Neuronal stem cell (in vitro differentiated cells): ENCODE data around the gene PSMB7.

Experiments
- DNase-seq: peaks from one replicate; pipeline ENCODE4 v3.0.0-alpha.2; 2013; ENCODE audit warnings: low spot score
- H2AFZ ChIP-seq: one replicate; pipeline ENCODE4 v1.6.1; 2013; ENCODE audit warnings: mild to moderate bottlenecking, low read length, inconsistent platforms
- H2AK5ac ChIP-seq: 2 replicates; pipeline ENCODE4 v1.6.1; 2013; ENCODE audit warnings: low read depth, mild to moderate bottlenecking, inconsistent platforms, low read length, moderate library complexity, mixed read lengths
- H2BK120ac ChIP-seq: 2 replicates; pipeline ENCODE4 v1.6.1; 2013; ENCODE audit warnings: low read depth, mild to moderate bottlenecking, inconsistent platforms, low read length, moderate library complexity, mixed read lengths
- H2BK12ac ChIP-seq: one replicate; pipeline ENCODE4 v1.6.1; 2013; ENCODE audit warnings: low read length, inconsistent platforms
- H2BK15ac ChIP-seq: 2 replicates; pipeline ENCODE4 v1.6.1; 2013; ENCODE audit warnings: mild to moderate bottlenecking, low read length, inconsistent platforms, mixed read lengths
- H2BK5ac ChIP-seq: one replicate; pipeline ENCODE4 v1.6.1; 2013; ENCODE audit warnings: inconsistent platforms, mild to moderate bottlenecking, low read length, moderate library complexity
- H3K14ac ChIP-seq: one replicate; pipeline ENCODE4 v1.6.1; 2013; ENCODE audit warnings: low read length, inconsistent platforms
- H3K18ac ChIP-seq: 2 replicates; pipeline ENCODE4 v1.6.1; 2013; ENCODE audit warnings: low read length, inconsistent platforms
- H3K23ac ChIP-seq: 2 replicates; pipeline ENCODE4 v1.6.1; 2013; ENCODE audit warnings: low read depth, mild to moderate bottlenecking, mixed read lengths, low read length, inconsistent platforms; ENCODE audit not compliant: poor library complexity
- H3K27ac ChIP-seq: replicated peaks from 3 replicates; pipeline ENCODE4 v1.5.1; 2013; ENCODE audit warnings: low read length, inconsistent platforms
- H3K27me3 ChIP-seq, 3 experiments: 2 replicates each; pipeline ENCODE4 v1.6.1; 2013; ENCODE audit warnings: low read length in 3 of 3, mild to moderate bottlenecking in 2 of 3, inconsistent platforms in 1 of 3, low read depth in 1 of 3, mixed read lengths in 1 of 3, moderate library complexity in 1 of 3; ENCODE audit not compliant: control insufficient read depth in 3 of 3, insufficient read depth in 3 of 3
- H3K36me3 ChIP-seq, 2 donors: replicated peaks in 1 of 2; 2 replicates each; pipeline ENCODE4 v1.6.1; 2013; ENCODE audit warnings: low read length in 2 of 2; ENCODE audit not compliant: control insufficient read depth in 2 of 2, insufficient read depth in 2 of 2
- H3K4ac ChIP-seq: 2 replicates; pipeline ENCODE4 v1.6.1; 2013; ENCODE audit warnings: inconsistent platforms, mild to moderate bottlenecking, low read length, moderate library complexity
- H3K4me1 ChIP-seq, 2 donors: 1 replicate in 1 of 2; 2 replicates in 1 of 2; pipeline ENCODE4 v1.6.1; 2013; ENCODE audit warnings: low read length in 2 of 2, low read depth in 1 of 2; ENCODE audit not compliant: control insufficient read depth in 2 of 2, insufficient read depth in 1 of 2
- H3K4me2 ChIP-seq: one replicate; pipeline ENCODE4 v1.6.1; 2013; ENCODE audit warnings: mild to moderate bottlenecking, low read length, inconsistent platforms; ENCODE audit not compliant: insufficient read depth, poor library complexity, severe bottlenecking
- H3K4me3 ChIP-seq, 2 donors: 2 replicates each; pipeline ENCODE4 v1.5.1; 2013; ENCODE audit warnings: low read length in 2 of 2, mild to moderate bottlenecking in 2 of 2, inconsistent platforms in 1 of 2, moderate library complexity in 1 of 2
- H3K79me1 ChIP-seq: one replicate; pipeline ENCODE4 v1.6.1; 2013; ENCODE audit warnings: low read depth, mild to moderate bottlenecking, inconsistent platforms, low read length, moderate library complexity
- H3K9ac ChIP-seq: one replicate; pipeline ENCODE4 v1.6.1; 2013; ENCODE audit warnings: mild to moderate bottlenecking, low read depth, low read length, inconsistent platforms; ENCODE audit not compliant: poor library complexity
- H3K9me3 ChIP-seq, 2 donors: replicated peaks in 1 of 2; 2 replicates each; pipeline versions ENCODE3 to v1.6.1; 2013; ENCODE audit warnings: low read length in 2 of 2, mild to moderate bottlenecking in 2 of 2, inconsistent platforms in 1 of 2, low read depth in 1 of 2, mixed read lengths in 1 of 2, moderate library complexity in 1 of 2; ENCODE audit not compliant: control insufficient read depth in 2 of 2, insufficient read depth in 1 of 2
- H4K8ac ChIP-seq: one replicate; pipeline ENCODE4 v1.6.1; 2013; ENCODE audit warnings: low read depth, mild to moderate bottlenecking, inconsistent platforms, low read length, moderate library complexity
- H4K91ac ChIP-seq: one replicate; pipeline ENCODE4 v1.6.1; 2013; ENCODE audit warnings: low read length, low read depth, mild to moderate bottlenecking, inconsistent platforms; ENCODE audit not compliant: poor library complexity
- WGBS, 2 donors: extraction: QIAGEN DNeasy Blood & Tissue Kit; methylation state at CpG; one replicate each; pipeline ENCODE4 v1.1.7; 2013; ENCODE audit warnings: missing lambda C conversion rate in 2 of 2, mixed read lengths in 1 of 2; ENCODE audit not compliant: insufficient read length in 2 of 2, insufficient replicate concordance in 1 of 2; ENCODE audit errors: extremely low coverage in 2 of 2; 5-methylcytosine and 5-hydroxymethylcytosine counted together

The PSMB7 gene

GRCh38 chr9:124357721-124358361 is 57.4 kb downstream of the PSMB7 start:
- no peaks in the 10 kb centered on the region for H3K9me3 ChIP-seq
- H3K4me2 ChIP-seq: no peak overlapping the region
- H3K23ac ChIP-seq: no peak overlapping the region

DNA sequence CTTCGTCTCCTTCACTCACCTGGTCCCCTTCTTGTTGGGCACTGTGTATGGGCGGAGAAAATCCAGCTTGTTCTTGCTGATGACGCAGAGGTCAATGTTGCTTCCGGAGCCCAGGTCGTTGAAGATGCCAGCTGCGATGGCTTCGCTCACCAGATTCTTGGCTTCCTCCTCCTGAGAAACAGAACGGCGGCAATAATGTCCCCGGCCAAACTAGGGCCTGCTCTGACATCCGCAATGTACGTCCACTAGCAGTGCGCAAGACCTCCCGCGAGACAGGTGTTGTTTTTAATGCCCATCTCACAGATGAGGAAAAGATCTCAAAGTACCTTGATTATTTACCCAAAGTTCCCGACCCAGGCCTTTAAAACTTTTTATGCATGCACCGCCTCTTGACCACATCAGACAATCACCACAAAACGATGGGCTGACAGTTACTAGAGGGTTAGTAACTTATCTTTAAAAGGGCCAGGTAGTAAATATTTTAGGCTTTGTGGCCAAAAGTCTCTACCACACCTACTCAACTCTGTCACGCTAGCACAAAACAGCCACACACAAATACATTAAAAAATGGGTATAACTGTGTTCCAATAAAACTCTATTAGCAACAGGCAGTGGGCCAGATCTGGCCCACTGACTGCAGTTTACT is 58.4 kb downstream of the PSMB7 start:
- H2AK5ac ChIP-seq: no peak overlapping the region

More at GRCh38 chr9:124357721-124358361, 57.4 kb downstream of the PSMB7 start:
- H2BK120ac ChIP-seq: no peak overlapping the region
- DNase-seq: no peak
- H2AFZ ChIP-seq: no peak overlapping the region
- no peak overlapping the region for H2BK15ac ChIP-seq
- H4K91ac ChIP-seq: no peak overlapping the region
- H3K4me1 ChIP-seq: peaks cover 0 to 12% of the 10 kb centered on the region in 2 donors
- H3K36me3 ChIP-seq: peaks cover 20 to 73% of the 10 kb centered on the region in 2 donors
- H2BK5ac ChIP-seq: no peak overlapping the region
- no CpG with 5 or more reads among the region's 13 CpGs for WGBS, 2 donors
- no peak overlapping the region for H3K18ac ChIP-seq
- no peak overlapping the region for H2BK12ac ChIP-seq
- H3K4ac ChIP-seq: no peak overlapping the region
- H3K79me1 ChIP-seq: peaks cover 9% of the 10 kb centered on the region
- H3K14ac ChIP-seq: no peak overlapping the region
- H3K27me3 ChIP-seq: no peaks in the 10 kb centered on the region
- no peak overlapping the region for H4K8ac ChIP-seq
- H3K9ac ChIP-seq: no peak overlapping the region
- no peak overlapping the region for H2AK5ac ChIP-seq
- H3K27ac ChIP-seq: no peak overlapping the region
- no peak overlapping the region for H3K4me3 ChIP-seq

GRCh38 chr9:124355941-124356744 is 59.1 kb downstream of the PSMB7 start:
- Histone ChIP-seq H3K9ac (no peak overlapping the region), H2BK5ac (no peak overlapping the region), H4K8ac (no peak overlapping the region), H4K91ac (no peak overlapping the region), H3K18ac (no peak overlapping the region), H3K27ac (no peak overlapping the region), H3K4me1 (peaks cover 0 to 12% of the 10 kb centered on the region in 2 donors), H3K4me3 (no peak overlapping the region), H2BK120ac (no peak overlapping the region), H3K4ac (no peak overlapping the region), H3K27me3 (no peaks in the 10 kb centered on the region), H2AFZ (no peak overlapping the region), H3K4me2 (no peak overlapping the region), H3K36me3 (peaks cover 31 to 85% of the 10 kb centered on the region in 2 donors), H3K23ac (no peak overlapping the region), H2BK12ac (no peak overlapping the region), H2BK15ac (no peak overlapping the region), H2AK5ac (no peak overlapping the region), H3K79me1 (peaks cover 9% of the 10 kb centered on the region), H3K14ac (no peak overlapping the region), H3K9me3 (no peaks in the 10 kb centered on the region)
- no CpG with 5 or more reads among the region's 15 CpGs for WGBS, 2 donors
- DNase-seq: no peak

More for the DNA sequence above, 58.4 kb downstream of the PSMB7 start:
- no peak for DNase-seq
- peaks cover 26 to 77% of the 10 kb centered on the region in 2 donors for H3K36me3 ChIP-seq
- no peak overlapping the region for H2BK5ac ChIP-seq
- H3K9ac ChIP-seq: no peak overlapping the region
- H3K18ac ChIP-seq: no peak overlapping the region
- no peaks in the 10 kb centered on the region for H3K27me3 ChIP-seq
- H3K4ac ChIP-seq: no peak overlapping the region
- no CpG with 5 or more reads among the region's 19 CpGs for WGBS, 2 donors
- H2BK12ac ChIP-seq: no peak overlapping the region
- H3K4me2 ChIP-seq: no peak overlapping the region
- no peak overlapping the region for H2AFZ ChIP-seq
- no peak overlapping the region for H3K4me3 ChIP-seq
- H2BK120ac ChIP-seq: no peak overlapping the region
- no peak overlapping the region for H3K23ac ChIP-seq
- no peak overlapping the region for H3K27ac ChIP-seq
- no peak overlapping the region for H3K14ac ChIP-seq
- no peak overlapping the region for H2BK15ac ChIP-seq
- peaks cover 0 to 12% of the 10 kb centered on the region in 2 donors for H3K4me1 ChIP-seq
- H3K9me3 ChIP-seq: no peaks in the 10 kb centered on the region
- no peak overlapping the region for H4K8ac ChIP-seq
- peaks cover 9% of the 10 kb centered on the region for H3K79me1 ChIP-seq
- no peak overlapping the region for H4K91ac ChIP-seq
